CD4-positive, alpha-beta T cell (primary cell): Measurements from ENCODE around the gene NUDT14. TPM values are rescaled to one million over a fixed set of nuclear protein-coding genes. Genes with fewer than 3 reads are reported as not detected.

Experiments
- ATAC-seq: fragments of 200-7000 bp; cut with Tn5 transposase; one replicate; pipeline ENCODE4 v1.10.0; 2022; ENCODE audit warnings: mild to moderate bottlenecking; ENCODE audit not compliant: poor library complexity
- CTCF ChIA-PET: fragments of 350-600 bp; sonication (Branson Sonifier 250); formaldehyde crosslinking; loops from one replicate; lab custom pipeline; 2021; ENCODE audit warnings: antibody characterized with exemption, inconsistent platforms; lab: Charles Lee
- POLR2A ChIA-PET: fragments of 350-600 bp; sonication (Branson Sonifier 250); formaldehyde crosslinking; loops from one replicate; lab custom pipeline; 2021; ENCODE audit warnings: antibody characterized with exemption, inconsistent platforms; lab: Charles Lee
- DNase-seq, 14 experiments: peaks; one replicate each; pipeline ENCODE4 v3.0.0-alpha.2; 2013 to 2020; ENCODE audit warnings: mixed read lengths in 2 of 14
- H3K27ac ChIP-seq, 2 donors: one replicate each; pipeline versions ENCODE4 v1.5.1 to v1.7.0; 2013; ENCODE audit warnings: low read length in 2 of 2, low read depth in 1 of 2, mild to moderate bottlenecking in 1 of 2
- H3K27me3 ChIP-seq, 2 experiments: 1 replicate in 1 of 2; 2 replicates in 1 of 2; pipeline versions ENCODE4 v1.6.1 to v1.7.0; 2013; ENCODE audit warnings: low read length in 2 of 2, control low read depth in 1 of 2, mild to moderate bottlenecking in 1 of 2, moderate library complexity in 1 of 2; ENCODE audit not compliant: insufficient read depth in 2 of 2, control insufficient read depth in 1 of 2
- H3K36me3 ChIP-seq: one replicate; pipeline ENCODE4 v1.6.1; 2013; ENCODE audit warnings: low read length, control low read depth; ENCODE audit not compliant: insufficient read depth
- H3K4me1 ChIP-seq: one replicate; pipeline ENCODE4 v1.6.1; 2013; ENCODE audit warnings: low read length, control low read depth; ENCODE audit not compliant: insufficient read depth
- H3K4me3 ChIP-seq: one replicate; pipeline ENCODE4 v1.5.1; 2013; ENCODE audit warnings: mild to moderate bottlenecking, low read length, moderate library complexity
- H3K9me3 ChIP-seq, 2 experiments: 1 replicate in 1 of 2; 2 replicates in 1 of 2; pipeline versions ENCODE4 v1.6.1 to v1.7.0; 2013; ENCODE audit warnings: low read length in 2 of 2, mild to moderate bottlenecking in 2 of 2, control low read depth in 1 of 2, moderate library complexity in 1 of 2; ENCODE audit not compliant: control insufficient read depth in 1 of 2, insufficient read depth in 1 of 2
- H3K27ac Mint-ChIP-seq: one replicate; pipeline ENCODE4 v1.8.0; 2020; ENCODE audit warnings: mixed read lengths
- H3K27me3 Mint-ChIP-seq: one replicate; pipeline ENCODE4 v1.8.0; 2021; ENCODE audit warnings: mixed read lengths
- H3K36me3 Mint-ChIP-seq: one replicate; pipeline ENCODE4 v1.8.0; 2021; ENCODE audit warnings: low read depth, mixed read lengths
- H3K4me1 Mint-ChIP-seq: one replicate; pipeline ENCODE4 v1.8.0; 2021; ENCODE audit warnings: low read depth, mixed read lengths
- H3K4me3 Mint-ChIP-seq: one replicate; pipeline ENCODE4 v1.8.0; 2020; ENCODE audit warnings: mild to moderate bottlenecking, mixed read lengths
- H3K9me3 Mint-ChIP-seq: one replicate; pipeline ENCODE4 v1.8.0; 2020; ENCODE audit warnings: mixed read lengths
- CTCF ChIP-seq: fragments of 200-600 bp; IDR thresholded peaks from one replicate; pipeline ENCODE4 v1.8.0; 2022; ENCODE audit warnings: antibody characterized with exemption, mild to moderate bottlenecking
- intact Hi-C, 2 experiments: fragments of 100-400 bp; cut with DNase I in 1 of 2; cut with micrococcal nuclease in 1 of 2; formaldehyde crosslinking; loops; one replicate each; pipeline versions ENCODE4 v1.15.1 to v1.9.0; 2023 to 2025; cut with DNase I, micrococcal nuclease
- total RNA-seq, 174 experiments: library from RNA in 2 of 174; stranded (reverse) in 2 of 174; gene quantifications; one replicate each; pipeline ENCODE4 v1.2.3 and lab custom pipeline; 2021 to 2026

The NUDT14 gene
- total RNA-seq, 2 experiments from 2014 or later: 9.0 to 9.2 TPM

- no peak overlapping the region for H3K4me3 ChIP-seq
- H3K27ac ChIP-seq: no peak overlapping the region
- Mint-ChIP-seq H3K36me3 (no peaks in the 10 kb centered on the region), H3K27me3 (peaks cover 1% of the 10 kb centered on the region), H3K4me3 (no peak overlapping the region), H3K27ac (no peak overlapping the region), H3K4me1 (peaks cover 2% of the 10 kb centered on the region), H3K9me3 (no peaks in the 10 kb centered on the region)
- no peaks in the 10 kb centered on the region for H3K27me3 ChIP-seq
- CTCF ChIA-PET: no interaction called here
- intact Hi-C loops: no loop called here
- DNase-seq (no peak), ATAC-seq (no peak)
- no peak for TF ChIP-seq CTCF
- H3K36me3 ChIP-seq: peaks cover 8% of the 10 kb centered on the region
- H3K9me3 ChIP-seq: no peaks in the 10 kb centered on the region
- peaks cover 18% of the 10 kb centered on the region for H3K4me1 ChIP-seq
- POLR2A ChIA-PET: no interaction called here
These were observed 25.8 kb upstream of the NUDT14 start for GRCh38 chr14:105206873-105207272.

GRCh38 chr14:105205673-105206208, 24.6 kb upstream of the NUDT14 start:
- intact Hi-C loops: no loop called here
- H3K36me3 ChIP-seq: peaks cover 5% of the 10 kb centered on the region
- ChIA-PET CTCF (no interaction called here), POLR2A (no interaction called here)
- H3K4me1 Mint-ChIP-seq: peaks cover 6% of the 10 kb centered on the region
- H3K27me3 ChIP-seq: peaks cover 0 to 6% of the 10 kb centered on the region in 2 experiments
- H3K9me3 ChIP-seq: no peaks in the 10 kb centered on the region
- no peak overlapping the region for H3K4me3 ChIP-seq
- H3K9me3 Mint-ChIP-seq: no peaks in the 10 kb centered on the region
- H3K27me3 Mint-ChIP-seq: peaks cover 5% of the 10 kb centered on the region
- TF ChIP-seq CTCF: no peak
- H3K4me3 Mint-ChIP-seq: no peak overlapping the region
- no peak overlapping the region for H3K27ac ChIP-seq
- no peaks in the 10 kb centered on the region for H3K36me3 Mint-ChIP-seq
- ATAC-seq (no peak), DNase-seq (no peak)
- H3K4me1 ChIP-seq: peaks cover 26% of the 10 kb centered on the region
- no peak overlapping the region for H3K27ac Mint-ChIP-seq

GRCh38 chr14:105204931-105205672, 24.0 kb upstream of the NUDT14 start:
- Mint-ChIP-seq H3K4me3 (no peak overlapping the region), H3K36me3 (no peaks in the 10 kb centered on the region), H3K9me3 (no peaks in the 10 kb centered on the region), H3K27ac (peak overlapping the region; percentile 20), H3K4me1 (peaks cover 6% of the 10 kb centered on the region), H3K27me3 (peaks cover 11% of the 10 kb centered on the region)
- ATAC-seq (no peak), DNase-seq (no peak)
- no peak for TF ChIP-seq CTCF
- ChIA-PET CTCF (interaction anchor here (2.1 kb wide), 1 partner anchor 147 kb away, joined by 6 read pairs; no protein-coding TSS in a partner anchor), POLR2A (no interaction called here)
- H3K27ac ChIP-seq: no peak overlapping the region
- H3K9me3 ChIP-seq: no peaks in the 10 kb centered on the region
- H3K36me3 ChIP-seq: peaks cover 2% of the 10 kb centered on the region
- no peak overlapping the region for H3K4me3 ChIP-seq
- intact Hi-C loops: loop anchor here (5.0 kb wide), 3 partner anchors 77 to 327 kb away; partner anchors contain the start of gene BRF1 (in 1 of the 2)
- peaks cover 2 to 9% of the 10 kb centered on the region in 2 experiments for H3K27me3 ChIP-seq
- H3K4me1 ChIP-seq: peaks cover 26% of the 10 kb centered on the region
